MM.1S (cell line): Measurements from ENCODE around the gene GDAP2.

Experiments
- CTCF ChIP-seq: fragments of 300-600 bp; sonication (generic); IDR thresholded peaks from 2 replicates; pipeline ENCODE4 v1.5.1; 2016; ENCODE audit warnings: antibody characterized with exemption, low read length, mixed read lengths
- EZH2 ChIP-seq: fragments of 300-600 bp; sonication (generic); optimal IDR thresholded peaks from 2 replicates; pipeline ENCODE3; 2017; ENCODE audit warnings: low read depth, mild to moderate bottlenecking, antibody characterized with exemption, low read length, mixed read lengths

- TF ChIP-seq EZH2 (no peak), CTCF (no peak)
Measured at GRCh38 chr1:117883616-117884015, 45.8 kb downstream of the GDAP2 start.
